HepG2 (cell line): ENCODE measurements around the gene CPT1C. TPM values are rescaled to one million over a fixed set of nuclear protein-coding genes. Genes with fewer than 3 reads are reported as not detected.

Experiments
- ATAC-seq: fragments of 200-7000 bp; cut with Tn5 transposase; 3 replicates; pipeline ENCODE4 v1.9.1; 2020; ENCODE audit warnings: mild to moderate bottlenecking, moderate library complexity
- BruUV-seq: library from RNA; stranded (reverse); fragments of 400-500 nt; replicated peaks from 2 replicates; lab custom pipeline; 2021; lab: Mats Ljungman, UMichigan
- CTCF ChIA-PET: fragments of 300-600 bp; formaldehyde crosslinking; extraction: SDS; loops from one replicate; lab custom pipeline; 2021; ENCODE audit warnings: low total read pairs, inconsistent platforms, low intra/inter-chr PET ratio; lab: Yijun Ruan, JAX
- POLR2A ChIA-PET: fragments of 350-600 bp; sonication (Branson Sonifier 250); formaldehyde crosslinking; loops from one replicate; lab custom pipeline; 2020; ENCODE audit warnings: antibody characterized with exemption, inconsistent platforms; lab: Yijun Ruan, JAX
- DNase-seq: peaks from one replicate; pipeline ENCODE4 v3.0.0-alpha.2; 2015; ENCODE audit warnings: low spot score
- FAIRE-seq: peaks from 3 replicates; lab custom pipeline; 2011; peaks lifted over from hg19 to GRCh38; lab: Jason Lieb, UNC
- H2AFZ ChIP-seq: one replicate; pipeline ENCODE4 v1.6.1; 2011; ENCODE audit warnings: low read length, inconsistent platforms
- H3K27ac ChIP-seq: fragments of 300-600 bp; 3 replicates; pipeline ENCODE4 v1.8.0; 2011; ENCODE audit warnings: mixed run types, mild to moderate bottlenecking, mixed read lengths, low read length, inconsistent platforms; ENCODE audit not compliant: insufficient read depth; ENCODE audit errors: extremely low read length
- H3K27me3 ChIP-seq, 2 experiments: fragments of 200-600 bp in 1 of 2; 2 replicates in 1 of 2; 3 replicates in 1 of 2; pipeline versions ENCODE4 v1.6.0 to v1.8.0; 2011; ENCODE audit warnings: low read length in 2 of 2, mild to moderate bottlenecking in 2 of 2, moderate library complexity in 2 of 2, inconsistent platforms in 1 of 2; ENCODE audit not compliant: insufficient read depth in 2 of 2, control insufficient read depth in 1 of 2
- H3K36me3 ChIP-seq, 2 experiments: fragments of 200-600 bp in 1 of 2; replicated peaks in 1 of 2; 2 replicates in 1 of 2; 3 replicates in 1 of 2; pipeline versions ENCODE4 v1.5.1 to v1.8.0; 2011; ENCODE audit warnings: low read length in 2 of 2, inconsistent platforms in 1 of 2; ENCODE audit not compliant: insufficient read depth in 2 of 2, control insufficient read depth in 1 of 2
- H3K4me1 ChIP-seq: 2 replicates; pipeline ENCODE4 v1.5.1; 2012; ENCODE audit warnings: low read length, inconsistent platforms; ENCODE audit not compliant: insufficient read depth
- H3K4me2 ChIP-seq: 2 replicates; pipeline ENCODE4 v1.6.0; 2011; ENCODE audit warnings: low read depth, low read length, inconsistent platforms
- H3K4me3 ChIP-seq, 3 experiments: fragments of 200-600 bp in 1 of 3; sonication (generic), shearing (Covaris generic) in 1 of 3; replicated peaks in 1 of 3; 2 replicates each; pipeline ENCODE4 v1.5.1; 2011 to 2016; ENCODE audit warnings: low read length in 3 of 3, inconsistent platforms in 2 of 3, low read depth in 2 of 3, mild to moderate bottlenecking in 2 of 3, control low read depth in 1 of 3, mixed read lengths in 1 of 3; ENCODE audit not compliant: insufficient read depth in 1 of 3
- H3K79me2 ChIP-seq: one replicate; pipeline ENCODE4 v1.6.1; 2011; ENCODE audit warnings: low read length, inconsistent platforms; ENCODE audit not compliant: insufficient read depth
- H3K9ac ChIP-seq: 2 replicates; pipeline ENCODE4 v1.6.0; 2011; ENCODE audit warnings: mild to moderate bottlenecking, low read depth, low read length, inconsistent platforms; ENCODE audit not compliant: insufficient read depth
- H3K9me3 ChIP-seq: 2 replicates; pipeline ENCODE4 v1.5.1; 2012; ENCODE audit warnings: mild to moderate bottlenecking, low read length
- H4K20me1 ChIP-seq: 2 replicates; pipeline ENCODE4 v1.6.0; 2011; ENCODE audit warnings: inconsistent platforms, mild to moderate bottlenecking, low read length, moderate library complexity; ENCODE audit not compliant: insufficient read depth
- ARID3A ChIP-seq: IDR thresholded peaks from 2 replicates; pipeline ENCODE4 v1.6.1; 2012; ENCODE audit warnings: low read depth, low read length, improper control_type of control experiment
- NFYB ChIP-seq: sonication (generic); formaldehyde crosslinking; IDR thresholded peaks from 2 replicates; pipeline ENCODE4 v1.4.0; 2020; ENCODE audit warnings: missing genetic modification reagents
- NFYC ChIP-seq: IDR thresholded peaks from 2 replicates; pipeline ENCODE4 v1.6.1; 2016; ENCODE audit warnings: missing genetic modification reagents, missing compliant biosample characterization
- PHF21A ChIP-seq: sonication (generic); formaldehyde crosslinking; IDR thresholded peaks from 2 replicates; pipeline ENCODE4 v1.5.0; 2020; ENCODE audit warnings: mild to moderate bottlenecking, missing genetic modification reagents
- RXRA ChIP-seq: sonication (generic); formaldehyde crosslinking; IDR thresholded peaks from 2 replicates; pipeline ENCODE4 v1.5.1; 2020; ENCODE audit warnings: missing genetic modification reagents
- THAP11 ChIP-seq: IDR thresholded peaks from 2 replicates; pipeline ENCODE4 v1.6.1; 2016; ENCODE audit warnings: missing biosample characterization, missing genetic modification reagents
- USF2 ChIP-seq, 2 experiments: sonication (generic) in 1 of 2; formaldehyde crosslinking in 1 of 2; IDR thresholded peaks; 2 replicates each; pipeline versions ENCODE4 v1.5.1 to v1.6.1; 2011 to 2020; ENCODE audit warnings: borderline replicate concordance in 1 of 2, low read depth in 1 of 2, low read length in 1 of 2, mild to moderate bottlenecking in 1 of 2, missing genetic modification reagents in 1 of 2, moderate library complexity in 1 of 2
- ZMAT3 ChIP-seq: sonication (generic); formaldehyde crosslinking; conservative IDR thresholded peaks from 2 replicates; pipeline ENCODE4 v1.7.0; 2021; ENCODE audit warnings: missing genetic modification reagents
- ZNF143 ChIP-seq: sonication (generic); formaldehyde crosslinking; IDR thresholded peaks from 2 replicates; pipeline ENCODE4 v1.4.0; 2020; ENCODE audit warnings: missing genetic modification reagents
- ZNF280D ChIP-seq: sonication (generic); formaldehyde crosslinking; IDR thresholded peaks from 2 replicates; pipeline ENCODE4 v1.5.1; 2020; ENCODE audit warnings: mild to moderate bottlenecking, missing genetic modification reagents
- ZNF512 ChIP-seq: sonication (generic); formaldehyde crosslinking; IDR thresholded peaks from 2 replicates; pipeline ENCODE4 v1.4.0; 2020; ENCODE audit warnings: mild to moderate bottlenecking, missing genetic modification reagents
- ZNF513 ChIP-seq: sonication (generic); formaldehyde crosslinking; conservative IDR thresholded peaks from 2 replicates; pipeline ENCODE4 v1.5.0; 2020; ENCODE audit warnings: missing genetic modification reagents
- ZNF788 ChIP-seq: sonication (generic); formaldehyde crosslinking; IDR thresholded peaks from 2 replicates; pipeline ENCODE4 v1.5.0; 2020; ENCODE audit warnings: mild to moderate bottlenecking, missing genetic modification reagents, borderline replicate concordance
- WGBS: methylation state at CpG from one replicate; pipeline ENCODE4 v1.1.6; 2017; ENCODE audit warnings: low lambda C conversion rate; 5-methylcytosine and 5-hydroxymethylcytosine counted together
- in situ Hi-C: cut with HindIII; loops from 2 replicates; pipeline ENCODE4 v1.10.0; 2017; ENCODE audit warnings: low pct_unique_long_range_greater_than_20kb; ENCODE audit not compliant: extremely low pct_ligation_motif_present
- intact Hi-C: fragments of 100-400 bp; cut with micrococcal nuclease; formaldehyde crosslinking; loops from one replicate; pipeline ENCODE4 v1.10.0; 2022; ENCODE audit not compliant: unreplicated experiment
- polyA plus RNA-seq, 8 experiments: library from polyadenylated mRNA; depleted of rRNA in 3 of 8; stranded (reverse) in 7 of 8; unstranded in 1 of 8; fragments of >200 nt; fragmentation: Illumina TruSeq in 4 of 8; extraction: Trizol in 4 of 8; gene quantifications; 2 replicates each; pipeline versions ENCODE4 v1.2.1 to v1.2.3, GENCODE V29; 2011 to 2016; ENCODE audit warnings: low read depth in 4 of 8, missing spikeins in 1 of 8, mixed read lengths in 1 of 8; ENCODE audit not compliant: insufficient read depth in 1 of 8
- total RNA-seq, 5 experiments: library from RNA; depleted of rRNA; stranded (reverse); fragments of >200 nt; fragmentation: Illumina TruSeq; extraction: Trizol; gene quantifications; 2 replicates each; pipeline ENCODE4 v1.2.3, GENCODE V29; 2016; ENCODE audit warnings: low read depth in 1 of 5

The CPT1C gene
- total and polyA plus RNA-seq, 2 of the 13 experiments (the other 11 are each of a cell fraction or from before 2014, with no cell fraction given) = 0.18 TPM; not detected in 1

GRCh38 chr19:49749055-49749716, 58.3 kb downstream of the CPT1C start:
- H3K9me3 ChIP-seq = peaks cover 8% of the 10 kb centered on the region; the same call in 1 of the 2 replicates
- no peak for FAIRE-seq
- POLR2A ChIA-PET = no interaction called here
- 60% methylated on average over 6 of the region's 6 CpGs for WGBS
- no peak; the same call in 2 of the 3 replicates for ATAC-seq
- DNase-seq = no peak
- H3K4me2 ChIP-seq = no peak overlapping the region
- no peak overlapping the region for H3K9ac ChIP-seq
- H3K4me1 ChIP-seq = no peaks in the 10 kb centered on the region
- CTCF ChIA-PET = no interaction called here
- intact Hi-C loops (no loop called here), in situ Hi-C loops (no loop called here)
- H4K20me1 ChIP-seq = no peaks in the 10 kb centered on the region
- H3K79me2 ChIP-seq = no peaks in the 10 kb centered on the region
- H3K36me3 ChIP-seq = no peaks in the 10 kb centered on the region
- no peaks in the 10 kb centered on the region; a peak in 1 of 5 replicates for H3K27me3 ChIP-seq
- no TSS peak for BruUV-seq
- H3K4me3 ChIP-seq = no peak overlapping the region
- no peak overlapping the region for H2AFZ ChIP-seq
- no peak overlapping the region for H3K27ac ChIP-seq
- TF ChIP-seq ZNF512 (no peak), ARID3A (no peak), ZNF143 (peak; percentile 85), THAP11 (CRISPR knock-in tag) (peak; percentile 96), ZNF788 (no peak), NFYB (CRISPR knock-in tag) (peak; percentile 85), ZNF280D (CRISPR knock-in tag) (no peak), USF2 (IDR thresholded peaks at IDR 0.05; ENCODE audit: low read depth, low read length) (peak; percentile 74), USF2 (CRISPR knock-in tag; IDR thresholded peaks at IDR 0.05; ENCODE audit: borderline replicate concordance) (peak; percentile 84; the same call in 1 of the 2 replicates), ZNF513 (no peak), ZMAT3 (no peak), NFYC (CRISPR knock-in tag) (peak; percentile 77), PHF21A (no peak), RXRA (CRISPR knock-in tag) (no peak)
